GM12801 (cell line): ENCODE data around the gene BLTP2.

Experiments used
- TF ChIP-seq, protein P1 (sequence below): IDR thresholded peaks from one replicate; pipeline ENCODE4 v1.5.1; 2011; ENCODE audit warnings: control low read depth; ENCODE audit not compliant: insufficient read length; ENCODE audit errors: extremely low read depth

BLTP2 gene

DNA sequence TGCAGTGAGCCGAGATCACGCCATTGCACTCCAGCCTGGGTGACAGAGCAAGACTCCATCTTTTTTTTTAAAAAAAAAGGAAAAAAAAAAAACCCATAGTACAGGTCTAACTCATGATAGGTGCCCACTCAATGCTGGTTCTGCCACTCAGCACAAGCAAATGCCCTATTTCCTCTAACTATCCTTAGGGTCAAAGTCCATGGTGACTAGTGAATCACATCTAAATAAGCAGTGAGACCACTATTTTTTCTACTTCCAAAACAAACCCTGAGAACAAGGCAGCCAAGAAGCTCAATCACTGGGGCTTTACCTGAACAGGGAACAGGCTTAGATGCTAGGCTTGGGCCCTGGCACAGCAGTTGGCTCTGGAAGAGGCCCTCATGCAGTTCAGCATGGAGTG lies 3.4 kb downstream of the BLTP2 start:
- TF ChIP-seq, protein P1, sequence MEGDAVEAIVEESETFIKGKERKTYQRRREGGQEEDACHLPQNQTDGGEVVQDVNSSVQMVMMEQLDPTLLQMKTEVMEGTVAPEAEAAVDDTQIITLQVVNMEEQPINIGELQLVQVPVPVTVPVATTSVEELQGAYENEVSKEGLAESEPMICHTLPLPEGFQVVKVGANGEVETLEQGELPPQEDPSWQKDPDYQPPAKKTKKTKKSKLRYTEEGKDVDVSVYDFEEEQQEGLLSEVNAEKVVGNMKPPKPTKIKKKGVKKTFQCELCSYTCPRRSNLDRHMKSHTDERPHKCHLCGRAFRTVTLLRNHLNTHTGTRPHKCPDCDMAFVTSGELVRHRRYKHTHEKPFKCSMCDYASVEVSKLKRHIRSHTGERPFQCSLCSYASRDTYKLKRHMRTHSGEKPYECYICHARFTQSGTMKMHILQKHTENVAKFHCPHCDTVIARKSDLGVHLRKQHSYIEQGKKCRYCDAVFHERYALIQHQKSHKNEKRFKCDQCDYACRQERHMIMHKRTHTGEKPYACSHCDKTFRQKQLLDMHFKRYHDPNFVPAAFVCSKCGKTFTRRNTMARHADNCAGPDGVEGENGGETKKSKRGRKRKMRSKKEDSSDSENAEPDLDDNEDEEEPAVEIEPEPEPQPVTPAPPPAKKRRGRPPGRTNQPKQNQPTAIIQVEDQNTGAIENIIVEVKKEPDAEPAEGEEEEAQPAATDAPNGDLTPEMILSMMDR, result no peak

DNA sequence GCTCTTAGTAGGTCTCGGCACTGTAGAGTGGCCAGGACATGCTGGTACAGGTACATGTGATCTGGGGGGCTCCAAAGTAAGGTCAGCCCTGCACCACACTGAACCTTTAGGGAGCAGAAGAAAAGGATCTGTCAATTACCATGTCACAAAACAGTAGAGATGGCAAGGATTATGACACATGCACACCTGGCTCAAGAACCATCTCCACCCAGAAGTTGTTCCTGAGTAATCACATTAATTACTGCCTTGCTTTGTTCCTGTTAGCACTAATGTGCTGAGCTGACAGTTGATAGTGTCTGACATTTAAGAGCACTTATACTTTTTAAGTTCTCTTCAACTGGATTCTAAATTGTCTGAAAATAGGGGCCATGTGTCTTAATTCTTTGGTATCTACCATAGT lies 9.5 kb downstream of the BLTP2 start:
- TF ChIP-seq, protein P1, result no peak

DNA sequence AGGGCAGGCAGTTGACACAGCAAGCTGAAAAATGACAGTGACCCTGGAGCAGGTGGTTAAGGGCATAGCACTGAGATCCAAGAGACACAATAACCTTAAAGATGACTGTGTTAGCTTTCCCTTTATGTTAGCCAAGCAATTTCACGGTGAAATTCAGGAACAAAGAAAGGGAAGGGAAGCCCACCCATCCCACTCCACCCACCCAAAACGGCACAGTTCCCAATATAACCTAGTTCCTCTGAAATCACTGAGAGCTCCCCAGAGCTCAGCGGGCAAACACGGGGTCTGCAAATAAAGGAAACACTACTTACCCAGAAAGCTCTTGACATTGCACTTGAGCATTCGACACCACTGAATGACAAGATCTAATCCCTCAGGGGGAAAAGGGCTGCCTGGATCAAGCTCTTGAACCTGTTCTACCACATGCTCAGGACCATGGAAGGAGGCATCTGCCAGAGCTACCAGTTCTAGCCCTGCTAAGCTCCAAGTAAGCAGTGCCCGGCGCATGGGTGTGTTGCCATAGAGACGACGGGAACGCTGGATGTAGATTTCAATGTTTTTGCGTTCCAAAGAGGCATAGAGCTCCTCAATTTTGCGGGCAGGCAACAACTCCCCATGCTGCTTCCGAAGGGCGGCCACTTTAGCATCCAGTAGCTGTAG lies 10.6 kb downstream of the BLTP2 start:
- TF ChIP-seq, protein P1, result no peak

DNA sequence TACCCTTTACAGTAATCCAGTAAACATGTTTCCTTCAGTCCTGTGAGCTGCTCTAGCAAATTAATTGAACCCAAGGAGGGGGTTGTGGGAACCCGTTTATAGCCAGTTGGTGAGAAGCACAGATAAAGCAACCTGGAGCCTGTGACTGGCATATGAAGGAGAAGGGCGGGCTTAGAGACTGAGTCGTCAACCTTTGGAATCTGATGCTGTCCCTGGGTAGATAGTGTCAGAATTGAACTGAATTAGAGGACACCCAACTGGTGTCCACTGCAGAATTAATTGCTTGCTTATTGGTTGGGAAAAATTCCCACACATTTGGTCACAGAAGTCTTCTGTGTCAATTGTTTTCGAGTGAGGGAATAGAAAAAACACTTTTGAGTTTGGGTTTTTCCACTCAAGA lies 18.1 kb downstream of the BLTP2 start:
- TF ChIP-seq, protein P1, result no peak

DNA sequence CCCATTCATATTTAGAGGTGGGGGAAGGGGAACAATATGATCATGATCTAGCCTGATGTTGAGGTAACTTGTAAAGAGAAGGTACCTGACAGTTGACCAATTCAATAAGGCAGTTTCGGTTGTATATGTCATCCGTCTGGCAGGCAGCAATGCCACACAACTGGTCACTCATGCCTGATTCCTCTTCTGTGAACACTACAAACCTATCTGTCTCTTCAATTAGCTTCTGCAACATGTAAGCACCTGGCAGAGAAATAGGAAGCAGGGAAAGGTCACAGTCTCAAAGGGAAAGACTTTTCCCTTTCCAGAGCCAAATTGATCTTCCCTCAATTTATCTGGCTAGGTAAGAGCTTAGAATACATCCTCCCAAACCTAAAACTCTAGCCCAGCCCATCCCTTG lies 20.8 kb downstream of the BLTP2 start:
- TF ChIP-seq, protein P1, result no peak

DNA sequence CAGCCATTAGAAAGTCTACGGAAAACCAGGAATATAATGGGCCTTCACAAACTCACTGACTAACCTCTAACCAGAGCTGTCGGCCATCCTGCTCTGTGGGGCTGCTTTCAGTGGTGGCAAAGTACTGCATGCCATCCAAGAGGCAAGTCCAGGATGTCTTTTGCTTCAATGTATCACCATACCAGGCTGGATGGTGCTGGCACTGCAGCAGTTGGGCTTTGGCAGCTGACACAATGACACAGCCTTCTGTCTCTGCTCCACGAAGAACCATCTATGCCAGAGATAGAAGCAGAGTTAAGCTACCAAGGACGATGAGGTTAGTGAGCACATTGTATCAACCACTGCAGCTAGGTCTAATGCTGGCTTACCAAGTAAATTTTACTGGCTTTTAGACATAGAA lies 21.3 kb downstream of the BLTP2 start:
- TF ChIP-seq, protein P1, result no peak

DNA sequence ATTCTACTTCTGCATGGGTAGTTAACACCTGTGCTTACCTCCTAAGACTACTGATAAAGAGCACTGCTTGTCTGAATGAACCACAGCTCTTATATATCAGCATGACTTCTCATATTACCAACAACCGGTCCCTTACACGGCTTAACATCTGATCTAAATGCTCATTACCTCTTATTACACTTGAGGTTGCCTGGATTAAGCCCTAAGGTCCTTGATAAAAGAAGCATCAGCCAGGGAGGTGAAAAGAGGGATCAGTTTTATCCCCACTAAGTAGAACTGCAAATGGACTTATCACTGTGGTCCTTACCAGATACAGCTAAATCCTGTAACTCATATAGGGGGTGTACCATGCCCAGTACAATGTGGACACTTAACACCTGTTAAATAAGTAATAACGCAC lies 22.8 kb downstream of the BLTP2 start:
- TF ChIP-seq, protein P1, result no peak
